GM21528 (cell line): ENCODE data around the gene TMEM117.
"Not testable (repeated sequence)": the region's sequence is repeated elsewhere in the genome, so short reads cannot be mapped to it uniquely, and the experiment has no call there.

Source experiments
- ATAC-seq: cut with Tn5 transposase; IDR thresholded peaks from one replicate; pipeline ENCODE4 v1.9.1; 2021; ENCODE audit warnings: mild to moderate bottlenecking, moderate library complexity; ENCODE audit not compliant: unreplicated experiment, low FRiP score

Gene TMEM117

DNA sequence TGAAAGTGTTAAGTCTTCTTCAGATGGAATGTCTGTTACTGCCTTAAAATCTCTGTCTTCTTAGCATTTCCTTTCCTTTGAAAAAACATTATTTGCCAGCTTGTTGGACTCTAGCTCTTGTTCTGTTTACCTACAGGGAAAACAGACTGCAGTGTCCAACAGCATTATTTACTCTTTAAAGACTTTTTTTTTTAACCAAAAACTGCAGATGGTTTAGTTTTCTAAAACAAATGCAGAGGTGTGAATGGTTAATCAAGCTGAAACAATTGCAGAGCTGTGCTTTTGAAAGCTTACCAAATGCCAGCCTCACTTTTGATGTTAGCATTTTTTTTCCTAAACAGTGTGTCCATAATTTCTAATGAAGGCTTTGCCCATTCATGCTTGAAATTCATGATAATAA, 323.3 kb downstream of the TMEM117 start:
- ATAC-seq, result no peak

GRCh38 chr12:44159862-44160261, 324.0 kb downstream of the TMEM117 start:
- no peak for ATAC-seq

- no peak for ATAC-seq
Observed at GRCh38 chr12:44162961-44163360, 327.1 kb downstream of the TMEM117 start.

- ATAC-seq, result no peak
Observed at GRCh38 chr12:44174053-44174452, 338.2 kb downstream of the TMEM117 start.

DNA sequence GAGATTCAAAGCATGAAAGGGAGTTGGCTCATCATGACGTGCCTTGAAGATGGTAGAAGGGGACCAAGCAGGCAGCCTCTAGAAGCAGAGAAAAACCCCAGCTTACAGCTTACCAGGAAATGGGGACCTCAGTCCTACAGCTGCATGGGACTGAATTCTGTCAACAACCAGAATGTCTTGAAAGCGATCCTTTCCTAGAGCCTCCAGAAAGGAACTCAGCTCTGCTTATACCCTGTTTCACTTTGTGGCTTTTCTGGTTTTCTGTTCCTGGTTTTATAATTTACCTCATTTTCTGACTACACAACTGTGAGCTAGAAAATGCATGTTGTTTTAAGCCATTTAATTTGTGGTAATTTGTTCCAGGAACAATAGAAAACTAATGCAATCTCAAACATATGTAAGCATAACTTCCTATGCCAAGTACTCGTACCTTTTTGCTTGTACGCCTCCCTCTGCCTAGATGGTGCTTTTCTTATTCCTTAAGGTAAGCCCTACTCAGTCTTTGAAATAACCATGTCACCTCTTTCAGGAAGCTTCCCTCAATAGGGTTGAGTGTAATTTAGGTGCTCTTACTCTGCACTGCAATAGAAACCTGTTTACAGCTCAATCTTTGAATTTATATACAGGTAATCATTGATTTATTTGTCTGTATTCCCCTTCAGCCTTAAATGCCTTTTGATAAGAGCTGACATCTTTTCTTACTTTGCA, 348.8 kb downstream of the TMEM117 start:
- peak; percentile 96 for ATAC-seq

DNA sequence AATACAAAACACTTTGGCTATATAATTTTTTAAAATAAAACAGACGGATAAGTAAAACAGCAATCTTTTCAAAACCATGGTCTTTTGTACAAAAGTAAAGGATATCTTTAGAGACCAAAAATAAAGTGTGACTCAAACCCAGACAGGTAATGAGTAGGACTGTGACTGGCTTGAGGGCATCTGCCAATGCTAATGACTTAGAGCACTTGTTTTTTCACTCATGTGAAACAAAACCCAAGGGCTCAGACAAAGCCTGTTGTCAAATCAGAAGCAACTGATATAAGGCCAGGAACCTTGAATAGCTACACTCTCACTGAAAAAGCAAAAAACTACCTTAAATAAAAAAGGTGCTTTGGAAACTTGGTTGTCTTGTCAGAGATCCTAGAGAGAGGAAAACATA, 357.4 kb downstream of the TMEM117 start:
- ATAC-seq, result peak; percentile 97

GRCh38 chr12:44195719-44196118, 359.8 kb downstream of the TMEM117 start:
- not testable (repeated sequence) for ATAC-seq

GRCh38 chr12:44206045-44206444, 370.2 kb downstream of the TMEM117 start:
- ATAC-seq, result no peak

GRCh38 chr12:44217146-44217883, 381.4 kb downstream of the TMEM117 start:
- ATAC-seq, result no peak

- no peak for ATAC-seq
Observed at GRCh38 chr12:44223736-44224135, 387.9 kb downstream of the TMEM117 start.

- no peak for ATAC-seq
Observed at GRCh38 chr12:44224399-44225148, 388.7 kb downstream of the TMEM117 start.

DNA sequence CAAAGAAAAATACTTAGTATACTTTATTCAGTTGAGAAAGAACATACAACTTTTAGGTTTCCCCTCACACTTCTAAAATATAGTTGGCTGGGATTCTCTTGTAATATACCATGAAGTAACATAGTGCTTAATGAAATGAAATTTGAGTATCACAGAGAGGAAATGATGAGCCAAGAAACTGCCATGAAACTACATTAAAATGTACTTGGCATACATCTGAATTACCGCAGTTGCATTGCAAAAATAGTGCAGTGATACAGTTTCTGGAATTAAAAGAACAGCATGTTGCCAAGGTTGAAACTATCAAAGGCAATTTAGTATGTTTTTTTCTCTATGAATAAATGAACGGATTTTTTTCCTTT, 389.2 kb downstream of the TMEM117 start:
- ATAC-seq, result no peak

DNA sequence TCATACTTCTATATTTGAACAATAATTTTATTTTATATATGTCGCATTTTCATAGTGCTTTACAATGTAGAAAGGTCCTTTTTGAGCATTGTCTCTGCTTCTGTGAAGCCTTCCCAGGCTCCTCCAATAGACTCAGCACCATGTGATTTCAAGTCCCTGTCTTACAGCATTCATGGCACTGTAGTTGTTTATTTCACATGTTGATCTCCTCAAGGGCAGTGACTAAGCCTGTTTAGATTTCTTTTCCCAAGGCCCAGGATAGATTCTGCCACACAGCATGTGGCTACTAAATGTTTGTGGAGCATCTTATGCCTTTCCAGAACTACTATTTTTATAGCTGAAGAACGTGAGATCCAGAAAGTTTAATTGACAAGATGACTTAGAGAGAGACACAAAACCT, 391.7 kb downstream of the TMEM117 start:
- no peak for ATAC-seq

DNA sequence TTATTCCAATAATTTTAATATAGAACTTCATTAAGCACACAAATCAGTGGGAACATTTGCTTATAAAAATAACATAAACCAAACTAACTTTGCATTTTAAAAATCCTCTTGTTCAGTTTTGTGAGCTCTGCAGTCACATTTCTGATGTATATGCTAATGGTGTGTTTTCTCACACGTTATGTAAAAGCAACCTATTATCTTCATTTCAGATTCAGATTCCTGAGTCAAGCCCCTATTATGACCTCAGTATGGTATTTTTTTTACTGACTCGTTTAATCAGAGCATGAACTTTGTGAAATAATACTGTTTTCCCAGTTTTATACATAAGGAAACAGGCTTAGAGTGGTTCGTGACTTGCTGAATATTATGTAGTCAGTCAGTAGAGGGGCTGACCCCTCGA, 394.0 kb downstream of the TMEM117 start:
- ATAC-seq, result no peak

DNA sequence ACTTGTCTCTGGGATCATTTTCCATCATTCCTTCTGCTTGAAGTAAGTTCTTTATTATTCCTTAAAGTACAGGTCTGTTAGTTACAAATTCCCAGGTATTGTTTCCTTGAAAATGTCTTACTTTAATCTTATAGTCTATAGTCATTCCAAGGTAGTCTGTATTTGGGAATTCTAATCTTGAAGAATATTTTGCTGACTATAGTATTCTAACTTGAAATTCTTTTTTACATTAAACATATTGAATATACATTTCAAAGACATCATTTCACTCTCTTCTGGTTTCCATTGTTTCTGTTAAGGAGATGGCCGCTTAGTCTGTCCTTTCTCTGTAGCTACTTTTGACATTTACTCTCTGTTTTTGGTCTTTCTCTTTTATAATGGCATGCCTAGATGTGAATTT, 399.8 kb downstream of the TMEM117 start:
- ATAC-seq, result no peak

DNA sequence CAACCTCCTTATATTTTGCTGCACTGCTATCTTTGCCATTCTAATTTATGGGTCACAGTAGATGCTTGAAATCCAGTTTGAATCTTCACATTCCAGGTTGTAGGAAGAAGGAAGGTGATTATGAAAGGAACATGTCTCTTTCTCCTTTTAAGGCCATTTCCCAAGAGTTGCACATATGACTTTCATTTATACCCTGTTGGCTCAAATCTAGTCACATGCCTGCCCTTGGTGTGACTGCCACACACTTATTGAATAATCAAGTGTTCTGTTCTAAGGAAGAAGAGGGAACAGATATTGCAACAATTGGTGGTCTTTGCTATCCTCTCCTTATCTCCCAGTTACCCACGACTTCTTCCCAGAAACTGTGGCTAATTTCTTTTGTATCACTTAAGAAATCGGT, 404.3 kb downstream of the TMEM117 start:
- ATAC-seq, result no peak

DNA sequence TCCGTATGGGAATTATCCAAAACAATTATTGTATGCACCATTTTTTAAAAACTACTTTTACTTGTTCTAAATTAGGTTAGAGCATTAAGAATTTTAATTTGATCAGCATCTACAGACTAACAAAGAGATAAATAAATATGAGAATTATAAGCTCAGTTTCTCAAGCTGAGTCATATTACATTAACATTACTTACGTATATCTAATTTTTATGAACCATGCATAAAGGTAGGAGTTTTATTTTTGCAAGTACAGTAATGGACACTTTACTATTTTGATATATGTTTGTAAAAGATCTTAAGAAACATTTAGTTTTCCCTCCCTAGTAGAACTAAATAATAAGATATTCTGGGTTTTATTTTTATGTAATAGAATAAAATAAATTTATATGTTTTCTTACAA, 410.1 kb downstream of the TMEM117 start:
- ATAC-seq, result no peak

- no peak for ATAC-seq
Observed at GRCh38 chr12:44246482-44247105, 410.7 kb downstream of the TMEM117 start.

DNA sequence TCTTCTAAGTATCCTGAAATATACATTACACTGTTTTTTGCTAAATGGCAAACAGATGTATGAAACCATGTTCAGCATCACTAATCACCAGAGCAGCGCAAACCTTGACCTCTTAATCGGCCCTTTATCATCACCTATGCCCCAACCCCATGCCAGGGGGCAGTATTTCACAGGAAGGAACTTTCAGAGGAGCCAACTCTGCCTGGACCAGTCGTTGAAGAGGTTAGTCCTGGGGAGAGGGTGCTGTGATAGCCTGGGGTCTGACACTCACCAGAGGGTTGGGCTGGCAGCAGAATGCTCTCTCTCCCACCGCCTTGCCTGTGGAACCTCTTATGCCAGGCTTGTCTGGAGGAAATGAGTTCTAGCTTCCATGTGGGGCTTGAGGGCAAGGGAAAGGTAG, 411.7 kb downstream of the TMEM117 start:
- ATAC-seq, result no peak

GRCh38 chr12:44248436-44248835, 412.6 kb downstream of the TMEM117 start:
- ATAC-seq, result no peak

GRCh38 chr12:44250440-44250839, 414.6 kb downstream of the TMEM117 start:
- not testable (repeated sequence) for ATAC-seq
